Kidney (tissue), 14 donors: ENCODE measurements around the gene CLCNKB. TPM values are rescaled to one million over a fixed set of nuclear protein-coding genes. Genes with fewer than 3 reads are reported as not detected.

Source experiments
- DNase-seq, 5 donors: peaks; one replicate each; pipeline ENCODE4 v3.0.0-alpha.2; 2013 to 2020
- FAIRE-seq: peaks from 2 replicates; lab custom pipeline; 2012; peaks lifted over from hg19 to GRCh38; lab: Jason Lieb, UNC
- H3K27ac ChIP-seq, 2 donors: one replicate each; pipeline ENCODE4 v1.7.0; 2013; ENCODE audit warnings: low read depth in 2 of 2, low read length in 2 of 2, inconsistent platforms in 1 of 2
- H3K27me3 ChIP-seq: one replicate; pipeline ENCODE4 v1.7.1; 2013; ENCODE audit warnings: low read length, inconsistent platforms; ENCODE audit not compliant: control insufficient read depth, insufficient read depth
- H3K36me3 ChIP-seq, 3 donors: one replicate each; pipeline versions ENCODE4 v1.7.0 to v1.7.1; 2013; ENCODE audit warnings: low read length in 3 of 3, control low read depth in 1 of 3, inconsistent platforms in 1 of 3; ENCODE audit not compliant: insufficient read depth in 3 of 3, control insufficient read depth in 2 of 3
- H3K4me1 ChIP-seq, 3 donors: one replicate each; pipeline versions ENCODE4 v1.7.0 to v1.7.1; 2013; ENCODE audit warnings: low read length in 3 of 3, inconsistent platforms in 1 of 3, low read depth in 1 of 3; ENCODE audit not compliant: control insufficient read depth in 2 of 3, insufficient read depth in 2 of 3
- H3K4me3 ChIP-seq, 3 donors: one replicate each; pipeline versions ENCODE4 v1.7.0 to v1.8.1; 2013; ENCODE audit warnings: low read length in 3 of 3, control low read depth in 1 of 3, inconsistent platforms in 1 of 3
- H3K9ac ChIP-seq, 3 donors: one replicate each; pipeline versions ENCODE4 v1.7.0 to v1.7.1; 2013; ENCODE audit warnings: low read length in 3 of 3, control low read depth in 1 of 3, inconsistent platforms in 1 of 3
- H3K9me3 ChIP-seq, 3 donors: one replicate each; pipeline versions ENCODE4 v1.7.0 to v1.7.1; 2013; ENCODE audit warnings: low read length in 3 of 3, control low read depth in 1 of 3, inconsistent platforms in 1 of 3; ENCODE audit not compliant: control insufficient read depth in 2 of 3, insufficient read depth in 1 of 3
- CTCF ChIP-seq: IDR thresholded peaks from 3 replicates; pipeline ENCODE4 v1.5.1; 2012; ENCODE audit warnings: mild to moderate bottlenecking, moderate library complexity, borderline replicate concordance; ENCODE audit not compliant: insufficient read depth; ENCODE audit errors: extremely low read depth
- intact Hi-C: fragments of 100-400 bp; cut with DNase I; formaldehyde crosslinking; loops from one replicate; pipeline ENCODE4 v1.11.1; 2022
- polyA plus RNA-seq: library from polyadenylated mRNA; stranded (reverse); fragments of 350-450 nt; fragmentation: Illumina TruSeq; extraction: RNeasy Lipid Tissue Mini Kit (QIAGEN cat#74804); gene quantifications from one replicate; pipeline ENCODE4 v1.2.3, GENCODE V29; 2014; ENCODE audit warnings: low read depth, low replicate concordance; ENCODE audit not compliant: insufficient read depth
- total RNA-seq: library from RNA; stranded (reverse); fragmentation: NEBNext Ultra II Directional; extraction: Animal tissue kit (Norgen Biotek cat#: 25700); gene quantifications from one replicate; pipeline ENCODE4 v1.2.1, GENCODE V29; 2021
- donor health status: control.
- donor health status: control.
- donor health status: control.
- donor health status: control.
- donor health status: control.
- donor health status: DM: yes; HTN: yes; CAD: no.
- donor health status: Normal renal cell carcinoma (clear cell type).

The CLCNKB gene
- total and polyA plus RNA-seq, 2 donors from 2014 or later: 60.6 to 519 TPM

GRCh38 chr1:16007671-16008341, 35.8 kb upstream of the CLCNKB start:
- no peak for TF ChIP-seq CTCF
- H3K27me3 ChIP-seq: no peaks in the 10 kb centered on the region
- H3K9me3 ChIP-seq: no peaks in the 10 kb centered on the region
- H3K9ac ChIP-seq: no peak overlapping the region
- H3K4me3 ChIP-seq: no peak overlapping the region
- no peak overlapping the region for H3K27ac ChIP-seq
- H3K4me1 ChIP-seq: peaks cover 0 to 7% (median 6%) of the 10 kb centered on the region in 3 donors
- no peaks in the 10 kb centered on the region for H3K36me3 ChIP-seq
- intact Hi-C loops: loop anchor here (10.0 kb wide), 1 partner anchor 47 kb away; no protein-coding TSS in a partner anchor
- DNase-seq: peak in 1 of 5 donors; percentile 4
- no peak for FAIRE-seq

- Histone ChIP-seq H3K27ac (no peak overlapping the region), H3K36me3 (no peaks in the 10 kb centered on the region), H3K4me3 (no peak overlapping the region), H3K9me3 (no peaks in the 10 kb centered on the region), H3K9ac (no peak overlapping the region), H3K4me1 (peaks cover 0 to 10% (median 9%) of the 10 kb centered on the region in 3 donors), H3K27me3 (no peaks in the 10 kb centered on the region)
- TF ChIP-seq CTCF: peak; percentile 98
- FAIRE-seq (no peak), DNase-seq (peak; percentile 88 to 92 (median 90))
- intact Hi-C loops: loop anchor here (10.0 kb wide), 1 partner anchor 46 kb away; no protein-coding TSS in a partner anchor
These were observed 34.5 kb upstream of the CLCNKB start for GRCh38 chr1:16009030-16009460.

GRCh38 chr1:16009678-16010077, 33.9 kb upstream of the CLCNKB start:
- Histone ChIP-seq H3K9me3 (no peaks in the 10 kb centered on the region), H3K4me3 (no peak overlapping the region), H3K27me3 (no peaks in the 10 kb centered on the region), H3K9ac (no peak overlapping the region), H3K4me1 (peaks cover 0 to 17% (median 14%) of the 10 kb centered on the region in 3 donors), H3K27ac (peak overlapping the region in 1 of 2 donors; percentile 12), H3K36me3 (no peaks in the 10 kb centered on the region)
- TF ChIP-seq CTCF: no peak
- FAIRE-seq (no peak), DNase-seq (no peak)
- intact Hi-C loops: loop anchor here (10.0 kb wide), 1 partner anchor 45 kb away; no protein-coding TSS in a partner anchor
